ENCODE measurements around the gene ABHD8.

- TF ChIP-seq CTCF (IDR thresholded peaks at IDR 0.05 in 4 of 5, conservative IDR thresholded peaks at IDR 0.05 in 1 of 5) (no peak), POLR2A (IDR thresholded peaks at IDR 0.05) (no peak)
Observed at GRCh38 chr19:17320435-17320834, 17.2 kb upstream of the ABHD8 start.
